Measurements from ENCODE around the gene AHSA1.

Gene AHSA1

GRCh38 chr14:77473921-77474320 is 16.0 kb downstream of the AHSA1 start:
- DNase-seq (ENCODE audit: low read depth, low spot score), result no peak

GRCh38 chr14:77474479-77475177 is 16.7 kb downstream of the AHSA1 start:
- DNase-seq (ENCODE audit: low read depth, low spot score), result no peak

- no peak for DNase-seq (ENCODE audit: low read depth, low spot score)
Observed at GRCh38 chr14:77475432-77476115, 17.7 kb downstream of the AHSA1 start.

GRCh38 chr14:77478029-77478428 is 20.1 kb downstream of the AHSA1 start:
- DNase-seq (ENCODE audit: low read depth, low spot score), result no peak

- DNase-seq (ENCODE audit: low read depth, low spot score), result no peak
Observed at GRCh38 chr14:77478796-77479195, 20.9 kb downstream of the AHSA1 start.

- no peak for DNase-seq (ENCODE audit: low read depth, low spot score)
Observed at GRCh38 chr14:77482422-77482821, 24.5 kb downstream of the AHSA1 start.

GRCh38 chr14:77485256-77485655 is 27.4 kb downstream of the AHSA1 start:
- no peak for DNase-seq (ENCODE audit: low read depth, low spot score)

GRCh38 chr14:77485901-77486678 is 28.2 kb downstream of the AHSA1 start:
- no peak for DNase-seq (ENCODE audit: low read depth, low spot score)

GRCh38 chr14:77488558-77488957 is 30.7 kb downstream of the AHSA1 start:
- no peak for DNase-seq (ENCODE audit: low read depth, low spot score)

- DNase-seq (ENCODE audit: low read depth, low spot score), result no peak
Observed at GRCh38 chr14:77489041-77489440, 31.1 kb downstream of the AHSA1 start.

- DNase-seq (ENCODE audit: low read depth, low spot score), result no peak
Observed at GRCh38 chr14:77490347-77490986, 32.6 kb downstream of the AHSA1 start.

GRCh38 chr14:77491056-77491455 is 33.2 kb downstream of the AHSA1 start:
- DNase-seq (ENCODE audit: low read depth, low spot score), result no peak

GRCh38 chr14:77495334-77495733 is 37.4 kb downstream of the AHSA1 start:
- DNase-seq (ENCODE audit: low read depth, low spot score), result no peak

GRCh38 chr14:77498120-77498979 is 40.5 kb downstream of the AHSA1 start, which contains the start of gene ISM2:
Gene ISM2, minus strand, starts transcription at chr14:77498816. Its CDS starts 23 bp downstream, at chr14:77498793.
- DNase-seq (ENCODE audit: low read depth, low spot score), result no peak

- no peak for DNase-seq (ENCODE audit: low read depth, low spot score)
Observed at GRCh38 chr14:77498984-77499527, 41.2 kb downstream of the AHSA1 start.

- no peak for DNase-seq (ENCODE audit: low read depth, low spot score)
Observed at GRCh38 chr14:77502109-77502782, 44.4 kb downstream of the AHSA1 start.

- DNase-seq (ENCODE audit: low read depth, low spot score), result no peak
Observed at GRCh38 chr14:77503138-77503537, 45.2 kb downstream of the AHSA1 start.

- DNase-seq (ENCODE audit: low read depth, low spot score), result no peak
Observed at GRCh38 chr14:77505031-77505430, 47.1 kb downstream of the AHSA1 start.

GRCh38 chr14:77507762-77508161 is 49.9 kb downstream of the AHSA1 start:
- DNase-seq (ENCODE audit: low read depth, low spot score), result no peak

GRCh38 chr14:77508249-77508648 is 50.4 kb downstream of the AHSA1 start:
- DNase-seq (ENCODE audit: low read depth, low spot score), result no peak
